Subcutaneous abdominal adipose tissue (tissue), 5 donors: ENCODE results near the gene PATZ1.

ENCODE experiments used
- H3K27ac ChIP-seq: one replicate; pipeline ENCODE4 v1.7.0; 2013; ENCODE audit warnings: low read depth, mild to moderate bottlenecking, inconsistent platforms, low read length, moderate library complexity
- H3K27me3 ChIP-seq, 5 donors: one replicate each; pipeline ENCODE4 v1.7.0; 2013; ENCODE audit warnings: low read length in 5 of 5, inconsistent platforms in 1 of 5; ENCODE audit not compliant: control insufficient read depth in 5 of 5, insufficient read depth in 4 of 5
- H3K36me3 ChIP-seq, 5 donors: one replicate each; pipeline ENCODE4 v1.7.0; 2013; ENCODE audit warnings: low read length in 5 of 5; ENCODE audit not compliant: control insufficient read depth in 5 of 5, insufficient read depth in 5 of 5
- H3K4me1 ChIP-seq, 5 donors: one replicate each; pipeline ENCODE4 v1.7.0; 2013; ENCODE audit warnings: low read length in 5 of 5, mild to moderate bottlenecking in 3 of 5, moderate library complexity in 1 of 5; ENCODE audit not compliant: control insufficient read depth in 5 of 5, insufficient read depth in 5 of 5
- H3K4me3 ChIP-seq, 5 donors: one replicate each; pipeline ENCODE4 v1.7.0; 2013; ENCODE audit warnings: low read length in 5 of 5, low read depth in 1 of 5
- H3K9ac ChIP-seq, 5 donors: one replicate each; pipeline ENCODE4 v1.7.0; 2013; ENCODE audit warnings: low read length in 5 of 5, mild to moderate bottlenecking in 4 of 5, moderate library complexity in 3 of 5
- H3K9me3 ChIP-seq, 5 donors: one replicate each; pipeline ENCODE4 v1.7.0; 2013; ENCODE audit warnings: low read length in 5 of 5; ENCODE audit not compliant: control insufficient read depth in 5 of 5
- donor health status: healthy.
- donor health status: healthy.
- donor health status: healthy.
- donor health status: healthy.
- donor health status: healthy.

The PATZ1 gene

GRCh38 chr22:31344256-31344577, 1.9 kb downstream of the PATZ1 start:
- H3K4me3 ChIP-seq: peak overlapping the region in 4 of 5 donors; percentile 12 to 74 (median 34)
- H3K9me3 ChIP-seq: no peaks in the 10 kb centered on the region
- H3K9ac ChIP-seq: peak overlapping the region in 2 of 5 donors; percentile 41 to 62
- H3K4me1 ChIP-seq: peaks cover 10 to 67% (median 48%) of the 10 kb centered on the region in 5 donors
- peaks cover 0 to 42% (median 40%) of the 10 kb centered on the region in 5 donors for H3K36me3 ChIP-seq
- no peak overlapping the region for H3K27ac ChIP-seq
- H3K27me3 ChIP-seq: no peaks in the 10 kb centered on the region

- H3K27ac ChIP-seq: no peak overlapping the region
- H3K4me1 ChIP-seq: peaks cover 10 to 67% (median 48%) of the 10 kb centered on the region in 5 donors
- H3K9me3 ChIP-seq: no peaks in the 10 kb centered on the region
- H3K9ac ChIP-seq: peak overlapping the region in 4 of 5 donors; percentile 33 to 62 (median 40)
- H3K36me3 ChIP-seq: peaks cover 0 to 48% (median 41%) of the 10 kb centered on the region in 5 donors
- H3K4me3 ChIP-seq: peak overlapping the region in 4 of 5 donors; percentile 3 to 74 (median 31)
- H3K27me3 ChIP-seq: no peaks in the 10 kb centered on the region
These were observed 2.6 kb downstream of the PATZ1 start for GRCh38 chr22:31343235-31344191.

- H3K36me3 ChIP-seq: peaks cover 3 to 58% (median 49%) of the 10 kb centered on the region in 5 donors
- no peaks in the 10 kb centered on the region for H3K9me3 ChIP-seq
- no peak overlapping the region for H3K4me3 ChIP-seq
- H3K27ac ChIP-seq: no peak overlapping the region
- no peaks in the 10 kb centered on the region for H3K27me3 ChIP-seq
- H3K4me1 ChIP-seq: peaks cover 7 to 63% (median 45%) of the 10 kb centered on the region in 5 donors
- H3K9ac ChIP-seq: peak overlapping the region in 2 of 5 donors; percentile 0 to 40
These were observed 3.6 kb downstream of the PATZ1 start for GRCh38 chr22:31342389-31343140.

- Histone ChIP-seq H3K4me1 (peaks cover 3 to 53% (median 36%) of the 10 kb centered on the region in 5 donors), H3K27me3 (no peaks in the 10 kb centered on the region), H3K27ac (no peak overlapping the region), H3K4me3 (no peak overlapping the region), H3K9ac (peak overlapping the region in 2 of 5 donors; percentile 9 to 22), H3K9me3 (no peaks in the 10 kb centered on the region), H3K36me3 (peaks cover 5 to 64% (median 56%) of the 10 kb centered on the region in 5 donors)
These were observed 4.6 kb downstream of the PATZ1 start for GRCh38 chr22:31341386-31342088.

GRCh38 chr22:31340765-31341247, 5.3 kb downstream of the PATZ1 start:
- no peaks in the 10 kb centered on the region for H3K27me3 ChIP-seq
- peaks cover 5 to 70% (median 56%) of the 10 kb centered on the region in 5 donors for H3K36me3 ChIP-seq
- no peak overlapping the region for H3K9ac ChIP-seq
- no peak overlapping the region for H3K4me3 ChIP-seq
- H3K9me3 ChIP-seq: no peaks in the 10 kb centered on the region
- peaks cover 3 to 53% (median 36%) of the 10 kb centered on the region in 5 donors for H3K4me1 ChIP-seq
- H3K27ac ChIP-seq: no peak overlapping the region

GRCh38 chr22:31340360-31340759, 5.8 kb downstream of the PATZ1 start:
- Histone ChIP-seq H3K4me1 (peaks cover 3 to 50% (median 33%) of the 10 kb centered on the region in 5 donors), H3K27ac (no peak overlapping the region), H3K9ac (no peak overlapping the region), H3K27me3 (no peaks in the 10 kb centered on the region), H3K9me3 (no peaks in the 10 kb centered on the region), H3K36me3 (peaks cover 5 to 74% (median 60%) of the 10 kb centered on the region in 5 donors), H3K4me3 (no peak overlapping the region)

GRCh38 chr22:31339148-31339832, 6.9 kb downstream of the PATZ1 start:
- Histone ChIP-seq H3K4me3 (no peak overlapping the region), H3K9ac (no peak overlapping the region), H3K27me3 (no peaks in the 10 kb centered on the region), H3K27ac (no peak overlapping the region), H3K36me3 (peaks cover 5 to 80% (median 70%) of the 10 kb centered on the region in 5 donors), H3K4me1 (peaks cover 2 to 39% (median 22%) of the 10 kb centered on the region in 5 donors), H3K9me3 (no peaks in the 10 kb centered on the region)

GRCh38 chr22:31337178-31337577, 9.0 kb downstream of the PATZ1 start:
- Histone ChIP-seq H3K9ac (no peak overlapping the region), H3K27ac (no peak overlapping the region), H3K4me1 (peaks cover 0 to 18% (median 1%) of the 10 kb centered on the region in 5 donors), H3K4me3 (no peak overlapping the region), H3K9me3 (no peaks in the 10 kb centered on the region), H3K27me3 (no peaks in the 10 kb centered on the region), H3K36me3 (peaks cover 13 to 92% (median 81%) of the 10 kb centered on the region in 5 donors)

GRCh38 chr22:31334329-31334728, 11.8 kb downstream of the PATZ1 start:
- Histone ChIP-seq H3K27me3 (no peaks in the 10 kb centered on the region), H3K9me3 (no peaks in the 10 kb centered on the region), H3K27ac (no peak overlapping the region), H3K9ac (peak overlapping the region in 1 of 5 donors; percentile 7), H3K4me3 (no peak overlapping the region), H3K36me3 (peaks cover 13 to 89% (median 70%) of the 10 kb centered on the region in 5 donors), H3K4me1 (peaks cover 0 to 6% (median 0%) of the 10 kb centered on the region in 5 donors)
